CD4-positive, alpha-beta T cell treated with Interleukin-15 for 4 hours (primary cell): ENCODE results near the gene TUT1.
"Not testable (repeated sequence)": the region's sequence is repeated elsewhere in the genome, so short reads cannot be mapped to it uniquely, and the experiment has no call there.

Source experiments
- DNase-seq: peaks from one replicate; pipeline ENCODE4 v3.0.0-alpha.2; 2020; ENCODE audit warnings: low spot score

Gene TUT1

GRCh38 chr11:62555464-62556107 is 35.7 kb downstream of the TUT1 start:
- DNase-seq: peak; percentile 91

DNA sequence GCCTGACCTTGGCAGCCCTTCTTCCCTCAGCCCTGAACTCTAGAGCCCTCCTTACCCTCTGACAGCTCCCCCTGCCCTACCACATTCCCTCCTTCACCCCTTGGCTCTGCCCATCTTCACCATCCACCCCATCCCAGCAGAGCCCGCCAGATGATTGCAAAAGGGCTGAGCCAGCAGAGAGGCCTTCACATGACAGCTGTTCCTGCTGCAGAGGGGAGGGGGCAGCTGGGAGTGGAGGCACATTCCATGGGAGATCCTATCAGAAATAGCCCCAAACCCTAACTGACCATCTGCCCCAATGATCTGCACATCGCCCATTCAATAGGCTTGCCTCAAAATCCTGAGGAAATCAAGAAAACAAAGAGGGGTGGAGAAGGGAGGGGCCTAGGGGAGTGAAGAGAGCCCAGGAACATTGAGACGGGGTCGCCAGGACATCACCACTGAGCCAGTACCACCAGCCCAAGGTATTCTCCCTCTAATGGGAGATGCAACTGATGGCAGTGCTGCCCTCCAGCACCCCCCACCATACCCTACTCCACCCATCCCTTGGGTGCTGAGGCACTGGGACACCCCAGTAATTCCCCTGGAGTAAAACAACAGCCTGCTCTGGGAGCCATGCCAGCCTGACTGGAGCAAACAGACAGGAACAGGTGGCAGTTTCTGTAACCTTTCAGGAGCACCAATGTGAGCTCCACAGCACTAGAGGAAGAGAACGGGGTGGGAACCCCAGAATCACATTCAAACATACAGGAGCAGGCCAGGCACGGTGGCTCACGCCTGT is 36.7 kb downstream of the TUT1 start:
- DNase-seq: no peak

GRCh38 chr11:62553839-62554361 is 37.4 kb downstream of the TUT1 start:
- DNase-seq: no peak

- DNase-seq: peak; percentile 88
Measured at GRCh38 chr11:62553080-62553838, 38.1 kb downstream of the TUT1 start.

DNA sequence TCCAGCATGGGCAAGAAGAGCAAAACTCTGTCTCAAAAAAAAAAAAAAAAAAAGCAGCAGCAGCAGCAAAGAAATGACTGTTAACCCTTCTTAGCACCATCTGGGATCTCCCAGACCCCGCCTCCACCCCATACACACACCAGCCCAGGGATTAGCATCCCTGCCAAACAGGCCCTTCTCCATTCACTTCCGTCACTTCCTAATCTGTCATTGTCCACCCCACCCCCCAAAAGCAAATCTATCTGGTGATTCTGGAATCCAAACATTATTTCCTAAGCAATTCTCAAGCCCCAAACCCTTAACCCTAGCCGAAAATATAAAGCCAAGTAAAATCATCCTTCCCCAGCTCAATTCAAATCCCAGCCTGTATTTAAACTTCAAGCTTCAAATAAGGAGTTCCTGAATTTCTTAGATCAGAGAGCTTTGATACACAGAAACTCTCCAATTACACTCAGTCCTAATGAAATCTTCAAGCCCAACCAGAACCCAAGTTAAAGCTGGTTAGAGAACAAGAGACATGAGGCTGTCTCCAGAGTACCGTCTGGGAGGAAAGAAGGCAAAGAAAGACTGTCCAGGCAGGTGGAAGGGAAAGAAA is 38.7 kb downstream of the TUT1 start:
- DNase-seq: no peak

- not testable (repeated sequence) for DNase-seq
Measured at GRCh38 chr11:62550478-62550877, 40.8 kb downstream of the TUT1 start.

DNA sequence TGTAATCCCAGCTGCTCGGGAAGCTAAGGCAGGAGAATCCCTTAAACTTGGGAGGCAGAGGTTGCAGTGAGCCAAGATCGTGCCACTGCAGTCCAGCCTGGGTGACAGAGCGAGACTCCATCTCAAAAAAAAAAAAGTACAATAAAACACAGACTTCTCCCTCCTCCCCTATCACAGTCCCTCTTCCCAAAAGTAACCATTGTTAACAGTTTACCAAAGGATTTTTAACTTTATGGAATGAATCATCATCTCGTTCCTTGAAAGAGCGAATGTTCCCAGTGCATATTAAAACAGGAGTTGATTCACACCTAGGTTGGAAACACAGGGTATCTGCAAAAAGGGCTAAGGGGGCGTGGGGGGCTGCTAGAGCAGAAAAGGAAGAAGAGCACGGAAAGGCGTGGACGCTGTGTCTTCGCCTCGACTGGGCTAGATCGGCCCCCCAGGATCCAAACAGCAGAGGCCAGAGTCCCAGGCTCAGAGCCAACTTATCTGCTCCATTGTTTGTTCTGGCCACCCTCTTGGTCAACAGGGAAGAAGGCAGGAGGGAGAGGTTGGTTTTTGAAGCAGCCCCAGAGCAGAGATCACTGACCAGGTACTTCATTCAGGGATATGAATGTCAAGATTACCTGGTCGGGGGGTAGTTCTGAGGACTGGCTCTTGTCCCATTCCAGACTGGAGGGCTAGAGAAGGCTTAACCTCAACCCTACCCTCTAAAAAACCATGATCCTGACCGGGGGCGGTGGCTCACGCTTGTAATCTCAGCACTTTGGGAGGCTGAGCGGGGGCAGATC is 42.6 kb downstream of the TUT1 start:
- no peak for DNase-seq

DNA sequence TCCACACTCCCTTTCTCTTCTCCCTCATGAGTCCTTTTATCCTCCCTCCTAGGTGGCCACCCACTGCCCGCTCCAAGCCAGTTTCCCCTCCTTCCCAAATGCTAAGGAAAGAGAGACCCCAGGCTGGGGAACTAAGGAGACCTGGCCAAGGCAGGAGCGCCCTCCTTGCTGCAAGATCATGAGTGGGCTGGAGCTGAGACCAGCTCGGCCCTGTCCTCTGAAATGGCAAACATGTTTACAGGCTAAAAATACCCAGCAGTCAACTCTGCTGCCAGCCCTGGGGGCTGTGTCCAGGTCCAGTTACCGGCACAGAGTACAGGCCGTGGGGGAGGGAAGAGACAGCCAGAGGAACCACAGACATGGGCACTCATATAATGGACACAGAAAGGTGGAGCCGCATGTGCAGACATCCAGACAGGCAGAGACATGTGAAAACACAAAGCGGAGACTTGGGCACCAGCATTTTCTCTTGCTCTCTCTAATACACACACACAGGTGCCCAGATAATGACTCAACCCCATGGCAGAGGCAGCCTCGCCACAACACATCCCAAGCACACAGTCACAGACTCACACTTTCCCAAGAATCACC is 43.5 kb downstream of the TUT1 start:
- no peak for DNase-seq

GRCh38 chr11:62546929-62547625 is 44.2 kb downstream of the TUT1 start:
- DNase-seq: no peak

- peak; percentile 83 for DNase-seq
Measured at GRCh38 chr11:62546244-62546928, 44.9 kb downstream of the TUT1 start, which contains the start of gene AHNAK. AHNAK (minus strand) TSS chr11:62546806; CDS start chr11:62536098, 10,708 bp downstream.

DNA sequence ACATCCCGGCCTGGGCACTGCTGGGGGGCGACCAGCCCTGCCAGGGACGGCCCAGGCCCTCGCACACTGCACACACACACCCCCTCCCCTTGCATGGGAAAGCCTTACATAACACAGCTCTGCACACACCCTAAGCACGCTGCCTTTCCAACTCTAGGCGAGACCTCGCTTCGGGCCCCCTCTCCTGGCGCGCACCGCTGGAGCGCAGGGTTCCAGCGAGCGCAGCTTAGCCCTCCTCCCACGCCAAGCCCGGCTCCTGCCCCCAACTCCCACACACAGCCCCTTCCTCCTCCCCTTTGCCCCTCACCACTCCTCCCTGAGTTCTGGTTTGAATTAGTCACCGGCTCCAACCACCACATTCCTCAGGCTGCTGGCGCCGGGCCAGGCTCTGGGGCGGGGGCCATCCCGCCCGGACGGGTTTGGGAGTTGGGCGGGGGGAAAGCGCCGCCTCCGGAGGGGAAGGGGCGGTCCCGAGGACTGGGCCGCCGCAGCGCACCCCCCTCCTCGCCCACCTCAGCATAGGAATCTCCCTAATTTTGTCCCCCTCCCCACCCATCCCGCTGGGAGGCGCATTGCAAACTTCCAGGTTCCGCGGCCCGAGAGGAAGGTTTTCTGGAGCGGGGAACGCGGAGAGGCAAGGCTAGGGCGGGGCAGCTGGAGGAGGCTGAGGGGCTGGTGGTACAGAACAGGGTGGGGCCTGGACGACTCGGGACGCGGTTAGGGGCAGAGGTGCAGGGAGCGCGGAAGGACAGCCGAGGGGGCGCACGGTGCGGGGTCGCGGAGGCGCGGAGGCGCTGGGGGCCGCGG is 45.7 kb downstream of the TUT1 start:
- peak; percentile 82 for DNase-seq

DNA sequence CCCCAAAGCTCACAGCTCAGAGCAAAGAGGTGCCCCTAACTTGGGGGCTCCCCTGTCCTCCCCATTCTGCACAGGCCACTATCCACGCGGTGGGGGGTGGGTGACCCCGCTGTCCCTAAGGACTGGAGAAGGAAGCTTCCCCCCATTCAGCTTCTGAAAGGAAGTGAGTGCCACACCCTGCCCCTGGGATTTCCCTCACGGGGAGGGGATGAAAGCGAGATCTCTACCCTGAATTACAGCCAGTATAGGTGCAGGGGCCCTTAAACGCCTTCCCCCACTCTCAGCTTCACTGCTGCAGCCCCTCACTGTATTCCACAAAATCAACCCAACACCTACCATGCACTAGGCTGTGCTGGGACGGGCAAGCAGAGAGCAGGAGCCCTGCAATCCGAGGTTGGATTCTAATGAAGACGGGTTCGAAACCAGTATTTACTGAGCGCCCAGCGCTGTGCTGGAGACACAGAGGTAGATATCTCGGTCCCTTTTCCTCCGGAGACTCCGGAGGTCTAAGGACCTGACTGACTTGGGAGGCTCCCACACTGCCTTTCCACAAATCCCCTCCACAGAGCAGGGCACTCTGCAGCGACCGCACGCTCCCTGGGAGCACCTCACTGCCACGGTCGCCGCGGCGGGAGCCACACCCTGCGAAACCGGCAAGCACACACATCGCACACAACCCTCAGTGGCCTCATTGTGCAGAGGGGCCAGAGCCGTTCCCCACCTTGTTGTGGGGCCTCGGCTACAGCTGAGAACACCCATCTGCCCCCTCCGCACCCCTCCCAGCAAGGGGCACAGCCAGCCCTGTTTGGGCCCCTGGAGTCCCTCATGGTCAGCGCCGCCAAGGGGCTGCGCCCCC is 46.5 kb downstream of the TUT1 start:
- DNase-seq: no peak

GRCh38 chr11:62543680-62544444 is 47.5 kb downstream of the TUT1 start:
- DNase-seq: no peak

DNA sequence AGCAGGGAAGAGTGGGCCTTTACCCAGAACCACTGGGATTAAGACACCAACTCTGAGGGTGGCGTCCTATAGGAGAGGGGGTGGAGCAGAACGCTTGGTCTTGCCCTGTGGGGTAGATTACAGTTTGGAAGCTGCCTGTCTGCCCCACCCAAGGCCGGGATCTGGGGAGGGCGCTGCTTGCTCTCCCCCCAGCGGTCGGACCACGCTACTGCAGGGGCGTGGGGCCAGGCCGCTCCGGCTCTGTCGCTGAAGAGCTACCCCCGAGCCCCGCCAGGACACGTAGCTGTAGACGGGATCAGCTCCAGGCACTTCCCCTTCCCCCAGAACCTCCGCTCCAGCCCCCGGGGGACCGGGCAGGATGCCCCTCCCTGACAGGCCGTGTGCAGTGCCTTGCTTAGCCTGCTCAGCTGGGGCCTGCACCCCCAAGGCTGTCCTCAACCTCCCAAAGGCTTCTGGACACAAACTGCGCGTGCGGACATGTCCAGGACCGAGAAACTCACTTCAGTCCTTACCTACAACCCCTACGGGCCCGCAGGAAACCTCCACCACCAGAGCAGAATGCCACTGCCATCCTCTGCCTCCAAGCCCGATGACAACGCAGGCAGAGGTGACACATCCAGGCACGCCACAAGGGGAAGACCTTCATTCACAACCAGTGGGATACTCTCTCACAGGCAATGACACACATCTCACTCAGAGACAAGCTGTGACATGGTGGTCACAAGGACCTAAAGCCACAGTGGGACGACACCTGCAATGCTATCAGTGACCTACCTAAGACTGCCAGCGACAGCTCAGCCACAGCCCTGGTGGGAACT is 48.4 kb downstream of the TUT1 start:
- DNase-seq: peak; percentile 80

DNA sequence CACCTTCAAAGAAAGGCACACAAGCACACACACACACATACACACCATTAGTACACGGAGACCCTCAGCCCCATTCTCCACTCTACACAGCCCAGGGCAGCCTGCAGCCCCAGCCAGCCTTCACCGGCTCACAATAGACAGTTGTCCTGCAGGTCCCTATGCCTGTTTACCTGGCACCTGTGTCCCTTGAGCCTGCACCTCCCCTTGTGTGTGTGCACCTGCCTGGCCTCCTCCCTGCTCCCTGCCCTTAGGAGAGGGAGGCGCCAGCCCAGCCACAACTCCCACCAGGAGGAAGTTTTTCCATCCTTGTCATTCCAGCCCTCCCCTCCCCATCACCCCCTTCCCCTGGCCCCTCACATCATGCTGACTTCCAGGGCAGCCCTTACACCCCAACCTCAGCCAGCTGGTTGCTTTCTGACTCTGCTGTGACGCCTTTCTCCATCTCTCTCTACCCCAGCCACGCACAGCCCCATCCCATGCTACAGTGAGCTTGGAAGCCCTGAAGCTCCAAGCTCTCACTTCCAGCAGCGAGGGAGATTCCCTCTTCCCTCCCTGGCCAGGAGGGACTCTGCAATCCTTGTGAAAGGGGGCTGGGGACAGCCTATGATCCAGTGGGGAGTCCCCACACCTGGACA is 49.1 kb downstream of the TUT1 start:
- no peak for DNase-seq
